ENCODE data around the gene CSNK1D. TPM values are rescaled to one million over a fixed set of nuclear protein-coding genes. Genes with fewer than 3 reads are reported as not detected.

The CSNK1D gene
- total RNA-seq, 2 experiments from 2014 or later = 277 to 286 TPM

DNA sequence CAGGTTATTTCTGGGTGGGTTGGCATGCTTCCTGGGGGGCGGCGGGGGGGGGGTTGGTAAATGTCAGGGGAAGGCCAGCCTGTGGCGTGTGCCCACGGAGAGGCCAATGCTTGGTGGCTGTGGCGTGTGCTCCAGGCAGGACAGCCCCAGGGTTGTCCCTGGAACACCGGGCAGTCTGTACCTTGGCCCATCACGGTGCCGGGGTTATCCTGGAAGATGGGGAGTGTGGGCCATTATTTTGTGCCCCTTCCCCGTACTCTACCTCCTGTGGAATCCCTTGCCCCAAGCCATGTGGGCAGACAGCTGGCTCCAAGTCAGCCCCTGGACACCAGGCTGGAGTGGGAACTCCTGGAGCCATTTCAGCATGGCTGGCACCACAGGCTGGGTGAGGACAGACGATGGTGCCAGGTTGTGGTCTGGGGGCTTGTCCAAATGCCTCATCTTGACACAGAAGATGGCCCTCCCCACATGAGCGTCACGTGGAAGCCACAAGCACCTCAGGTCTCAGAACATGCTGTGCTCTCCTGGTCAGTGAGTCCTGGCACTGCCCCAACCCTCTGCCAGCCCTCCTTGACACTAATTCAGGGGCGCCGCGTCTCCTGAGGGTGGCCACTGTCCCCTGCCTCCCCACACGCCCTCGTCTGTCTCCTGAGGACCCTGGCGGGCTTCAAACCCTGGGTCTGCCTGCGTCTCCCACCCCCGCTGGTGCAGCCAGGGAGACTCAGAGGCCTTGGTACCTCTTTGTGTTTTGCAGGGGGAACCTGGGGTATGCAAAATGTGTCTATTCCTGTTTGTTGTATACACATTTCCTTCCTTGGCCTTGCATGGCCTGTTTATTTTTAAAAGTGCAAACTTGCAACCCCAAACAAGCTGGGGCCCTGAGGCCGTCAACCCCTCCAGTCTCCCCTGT, 40.4 kb downstream of the CSNK1D start:
- intact Hi-C loops (cut with DNase I, micrococcal nuclease) = loop anchor here in 1 of 2 experiments (10.0 kb wide), 2 partner anchors 62 to 198 kb away; partner anchors contain the start of genes DCXR and RAC3
- Histone ChIP-seq H3K36me3 (ENCODE audit: insufficient read depth, low read length) (peaks cover 2% of the 10 kb centered on the region), H3K9me3 (ENCODE audit: control insufficient read depth in 1 of 2, insufficient read depth in 1 of 2, low read length in 2 of 2) (no peaks in the 10 kb centered on the region), H3K4me3 (ENCODE audit: low read length) (no peak overlapping the region), H3K27me3 (ENCODE audit: control insufficient read depth in 1 of 2, insufficient read depth in 2 of 2, low read length in 2 of 2) (no peaks in the 10 kb centered on the region), H3K27ac (ENCODE audit: low read depth in 1 of 2, low read length in 2 of 2) (peak overlapping the region in 1 of 2 donors; percentile 21), H3K4me1 (ENCODE audit: insufficient read depth, low read length) (peaks cover 64% of the 10 kb centered on the region)
- H3K27me3 Mint-ChIP-seq = no peaks in the 10 kb centered on the region
- no peaks in the 10 kb centered on the region for H3K36me3 Mint-ChIP-seq (ENCODE audit: low read depth)
- ChIA-PET POLR2A (interaction anchor here (0.6 to 2.5 kb wide), 3 partner anchors 27 to 63 kb away, joined by 3 to 6 read pairs (median 4); no protein-coding TSS in a partner anchor), CTCF (interaction anchor here (0.6 to 1.4 kb wide), 2 partner anchors 27 to 203 kb away, joined by 3 read pairs; no protein-coding TSS in a partner anchor)
- peak overlapping the region; percentile 53 for H3K27ac Mint-ChIP-seq
- H3K9me3 Mint-ChIP-seq = no peaks in the 10 kb centered on the region
- TF ChIP-seq, protein P1, sequence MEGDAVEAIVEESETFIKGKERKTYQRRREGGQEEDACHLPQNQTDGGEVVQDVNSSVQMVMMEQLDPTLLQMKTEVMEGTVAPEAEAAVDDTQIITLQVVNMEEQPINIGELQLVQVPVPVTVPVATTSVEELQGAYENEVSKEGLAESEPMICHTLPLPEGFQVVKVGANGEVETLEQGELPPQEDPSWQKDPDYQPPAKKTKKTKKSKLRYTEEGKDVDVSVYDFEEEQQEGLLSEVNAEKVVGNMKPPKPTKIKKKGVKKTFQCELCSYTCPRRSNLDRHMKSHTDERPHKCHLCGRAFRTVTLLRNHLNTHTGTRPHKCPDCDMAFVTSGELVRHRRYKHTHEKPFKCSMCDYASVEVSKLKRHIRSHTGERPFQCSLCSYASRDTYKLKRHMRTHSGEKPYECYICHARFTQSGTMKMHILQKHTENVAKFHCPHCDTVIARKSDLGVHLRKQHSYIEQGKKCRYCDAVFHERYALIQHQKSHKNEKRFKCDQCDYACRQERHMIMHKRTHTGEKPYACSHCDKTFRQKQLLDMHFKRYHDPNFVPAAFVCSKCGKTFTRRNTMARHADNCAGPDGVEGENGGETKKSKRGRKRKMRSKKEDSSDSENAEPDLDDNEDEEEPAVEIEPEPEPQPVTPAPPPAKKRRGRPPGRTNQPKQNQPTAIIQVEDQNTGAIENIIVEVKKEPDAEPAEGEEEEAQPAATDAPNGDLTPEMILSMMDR (IDR thresholded peaks at IDR 0.05) = no peak
- DNase-seq = peak in 1 of 14 experiments; percentile 36
- peaks cover 20% of the 10 kb centered on the region for H3K4me1 Mint-ChIP-seq (ENCODE audit: low read depth)
- no peak for ATAC-seq (ENCODE audit: poor library complexity)
- H3K4me3 Mint-ChIP-seq = peak overlapping the region; percentile 72

DNA sequence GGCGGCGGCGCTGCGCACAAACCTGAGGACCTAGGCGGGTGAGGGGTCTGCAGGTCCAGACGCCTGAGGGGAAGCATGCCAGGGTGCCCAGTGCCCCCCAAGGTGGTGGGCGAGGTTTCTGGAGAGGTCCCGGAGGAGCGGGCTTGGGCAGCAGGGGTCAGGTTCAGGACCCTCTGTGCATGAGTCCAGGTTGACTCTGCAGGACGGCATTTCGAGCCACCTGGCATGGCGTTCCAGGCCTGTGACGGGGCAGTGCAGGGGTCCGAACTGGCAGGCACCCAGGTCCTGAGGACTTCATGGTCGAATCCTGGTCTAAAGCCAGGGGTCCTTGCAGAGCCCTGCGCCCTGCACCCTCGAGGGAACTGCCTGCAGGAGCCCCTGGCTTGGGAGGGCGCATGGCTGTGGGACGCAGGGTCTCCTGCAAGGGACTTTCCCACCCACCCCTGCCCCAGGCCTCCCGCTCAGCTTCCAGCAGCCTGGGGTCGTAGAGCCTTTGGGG, 41.1 kb downstream of the CSNK1D start:
- H3K27me3 ChIP-seq (ENCODE audit: control insufficient read depth in 1 of 2, insufficient read depth in 2 of 2, low read length in 2 of 2) = no peaks in the 10 kb centered on the region
- TF ChIP-seq, protein P1 (IDR thresholded peaks at IDR 0.05) = no peak
- H3K36me3 ChIP-seq (ENCODE audit: insufficient read depth, low read length) = peaks cover 2% of the 10 kb centered on the region
- peak in 1 of 14 experiments; percentile 15 for DNase-seq
- H3K4me3 Mint-ChIP-seq = no peak overlapping the region
- no peaks in the 10 kb centered on the region for H3K27me3 Mint-ChIP-seq
- H3K4me1 ChIP-seq (ENCODE audit: insufficient read depth, low read length) = peaks cover 64% of the 10 kb centered on the region
- CTCF ChIA-PET = interaction anchor here (0.6 kb wide), 1 partner anchor 202 kb away, joined by 3 read pairs; no protein-coding TSS in a partner anchor
- H3K36me3 Mint-ChIP-seq (ENCODE audit: low read depth) = no peaks in the 10 kb centered on the region
- H3K27ac Mint-ChIP-seq = peak overlapping the region; percentile 20
- no peaks in the 10 kb centered on the region for H3K9me3 ChIP-seq (ENCODE audit: control insufficient read depth in 1 of 2, insufficient read depth in 1 of 2, low read length in 2 of 2)
- H3K4me3 ChIP-seq (ENCODE audit: low read length) = no peak overlapping the region
- POLR2A ChIA-PET = no interaction called here
- no peak for ATAC-seq (ENCODE audit: poor library complexity)
- H3K4me1 Mint-ChIP-seq (ENCODE audit: low read depth) = peaks cover 26% of the 10 kb centered on the region
- H3K9me3 Mint-ChIP-seq = no peaks in the 10 kb centered on the region
- intact Hi-C loops (cut with DNase I, micrococcal nuclease) = loop anchor here in 1 of 2 experiments (10.0 kb wide), 2 partner anchors 62 to 198 kb away; partner anchors contain the start of genes DCXR and RAC3
- H3K27ac ChIP-seq (ENCODE audit: low read depth in 1 of 2, low read length in 2 of 2) = no peak overlapping the region

DNA sequence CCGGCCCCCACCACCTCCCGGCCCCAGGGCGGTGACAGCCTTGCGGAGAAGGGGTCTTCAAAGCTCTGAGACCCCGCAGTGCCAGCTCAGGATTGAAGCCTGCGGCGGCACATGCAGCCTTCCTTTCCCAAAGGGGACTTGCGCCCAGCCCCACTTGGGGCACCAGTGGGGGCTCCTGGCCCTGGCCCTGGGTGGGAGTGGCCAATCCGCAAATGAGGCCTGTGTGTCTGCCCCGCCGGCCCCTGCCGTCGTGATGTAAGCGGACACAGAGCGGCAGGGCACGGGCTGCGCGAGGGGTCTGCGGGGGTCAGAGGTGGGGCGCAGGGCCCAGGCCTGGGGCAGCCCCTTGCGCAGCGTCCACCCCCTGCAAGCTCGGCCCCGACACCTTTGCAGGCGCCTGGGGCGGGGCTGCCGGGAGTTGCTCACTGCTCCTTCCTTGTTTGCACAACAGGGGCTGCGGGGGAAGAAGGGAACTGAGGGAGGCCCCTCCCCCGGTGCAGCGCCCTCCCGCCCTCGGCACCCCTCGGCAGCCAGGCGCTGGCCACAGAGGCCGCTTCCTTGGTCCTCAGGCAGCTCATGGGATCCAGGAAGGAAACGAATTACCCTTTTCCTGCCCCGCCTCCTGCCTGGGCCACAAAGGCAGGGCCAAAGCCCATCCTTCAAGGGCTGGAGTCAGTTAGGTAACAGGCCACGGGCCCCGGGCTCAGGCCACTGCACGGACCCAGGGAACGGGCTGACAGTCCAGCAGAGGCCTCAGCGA, 41.8 kb downstream of the CSNK1D start:
- no peaks in the 10 kb centered on the region for H3K36me3 ChIP-seq (ENCODE audit: insufficient read depth, low read length)
- ATAC-seq (ENCODE audit: poor library complexity) (no peak), DNase-seq (peak in 5 of 14 experiments; percentile 26 to 67 (median 45))
- no peaks in the 10 kb centered on the region for H3K9me3 Mint-ChIP-seq
- H3K27ac ChIP-seq (ENCODE audit: low read depth in 1 of 2, low read length in 2 of 2) = peak overlapping the region; percentile 34 to 38
- intact Hi-C loops (cut with DNase I, micrococcal nuclease) = loop anchor here in 1 of 2 experiments (10.0 kb wide), 2 partner anchors 63 to 197 kb away; partner anchors contain the start of genes DCXR and RAC3
- CTCF ChIA-PET = no interaction called here
- peaks cover 64% of the 10 kb centered on the region for H3K4me1 ChIP-seq (ENCODE audit: insufficient read depth, low read length)
- H3K27me3 ChIP-seq (ENCODE audit: control insufficient read depth in 1 of 2, insufficient read depth in 2 of 2, low read length in 2 of 2) = no peaks in the 10 kb centered on the region
- peaks cover 26% of the 10 kb centered on the region for H3K4me1 Mint-ChIP-seq (ENCODE audit: low read depth)
- H3K4me3 Mint-ChIP-seq = no peak overlapping the region
- no peaks in the 10 kb centered on the region for H3K9me3 ChIP-seq (ENCODE audit: control insufficient read depth in 1 of 2, insufficient read depth in 1 of 2, low read length in 2 of 2)
- POLR2A ChIA-PET = interaction anchor here (0.8 to 1.1 kb wide), 3 partner anchors 66 to 101 kb away, joined by 3 to 4 read pairs (median 3); partner anchors contain the start of genes CD7 and SECTM1
- TF ChIP-seq, protein P1 (IDR thresholded peaks at IDR 0.05) = no peak
- peak overlapping the region; percentile 20 for H3K27ac Mint-ChIP-seq
- H3K4me3 ChIP-seq (ENCODE audit: low read length) = peak overlapping the region; percentile 43
- no peaks in the 10 kb centered on the region for H3K27me3 Mint-ChIP-seq
- no peaks in the 10 kb centered on the region for H3K36me3 Mint-ChIP-seq (ENCODE audit: low read depth)
